ENCODE measurements around the gene SMTNL2.
A peak's percentile ranks its signal among the peaks of the same experiment; 100 is the strongest.

SMTNL2 gene

DNA sequence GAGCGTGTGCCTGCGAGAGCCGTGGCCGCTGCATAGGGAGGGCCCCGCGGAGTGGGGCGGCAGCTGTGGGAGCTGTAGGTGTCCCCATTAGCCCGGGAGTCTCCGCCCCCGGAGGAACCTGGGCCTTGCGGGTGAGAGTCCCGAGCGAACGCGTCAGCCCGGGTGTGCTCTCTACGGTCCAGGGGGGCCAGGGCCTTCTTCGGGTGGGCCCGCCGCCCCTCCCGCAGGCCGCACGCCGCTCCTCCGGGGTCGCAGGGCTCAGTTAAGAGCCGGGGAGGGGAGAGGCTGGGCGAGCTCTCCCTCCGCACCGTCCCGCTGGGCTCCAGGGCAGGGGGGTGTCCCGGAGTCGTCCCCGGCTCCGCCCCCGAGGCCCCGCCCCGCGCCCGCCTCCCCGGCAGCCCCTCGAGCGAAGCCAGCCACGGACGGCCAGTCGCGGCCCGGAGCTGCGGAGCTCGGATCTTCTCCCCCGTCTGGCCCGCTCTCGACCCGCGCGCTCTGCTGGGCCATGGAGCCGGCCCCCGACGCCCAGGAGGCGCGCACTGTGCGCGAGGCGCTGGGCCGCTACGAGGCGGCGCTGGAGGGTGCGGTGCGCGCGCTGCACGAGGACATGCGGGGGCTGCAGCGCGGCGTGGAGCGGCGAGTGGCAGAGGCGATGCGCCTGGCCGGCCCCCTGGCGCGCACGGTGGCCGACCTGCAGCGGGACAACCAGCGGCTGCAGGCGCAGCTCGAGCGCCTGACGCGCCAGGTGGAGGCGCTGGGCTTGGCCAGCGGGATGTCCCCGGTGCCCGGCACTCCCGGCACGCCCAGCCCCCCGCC lies at the start of gene SMTNL2:
TSS of gene SMTNL2 (plus strand) at position 429 of the 816 bp plus-strand sequence. CDS start at position 506, 77 bp downstream.
- DNase-seq (peak; percentile 40), ATAC-seq (peak; percentile 7)

DNA sequence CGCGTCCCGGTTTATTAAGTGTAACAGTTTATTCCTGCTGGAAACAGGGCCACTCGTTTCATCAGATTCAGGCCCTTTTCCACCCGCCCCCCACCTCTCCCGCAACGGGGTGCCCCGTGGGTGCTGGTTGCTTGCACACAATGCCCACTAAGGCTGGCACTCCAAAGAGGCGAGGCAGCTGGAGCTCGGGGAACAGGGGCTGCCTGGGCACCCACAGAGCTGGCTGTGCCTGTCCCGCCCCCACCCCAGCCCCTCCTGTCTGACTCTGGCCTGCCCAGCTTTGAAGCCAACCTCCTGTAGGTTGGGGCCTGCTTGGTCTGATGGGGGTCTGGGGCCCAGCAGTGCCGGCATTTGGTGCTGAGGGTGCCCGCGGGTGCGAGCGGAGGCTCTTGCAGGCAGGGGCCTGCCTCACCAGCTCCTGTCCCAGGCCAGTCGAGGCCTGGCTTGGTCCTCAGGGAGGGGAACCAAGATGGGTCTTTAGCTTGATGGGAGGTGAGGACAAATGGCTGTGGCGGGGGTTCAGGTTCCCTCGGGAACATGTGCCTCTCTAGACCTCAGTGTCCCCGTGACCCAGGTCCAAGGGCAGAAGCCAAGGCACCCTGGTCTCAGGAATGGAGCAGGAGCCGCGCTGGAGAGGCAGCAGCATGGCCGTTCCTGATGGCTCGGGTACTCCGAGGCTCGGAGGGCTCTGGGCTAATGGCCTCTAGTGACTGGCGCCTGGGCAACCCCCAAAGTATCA lies 49.2 kb upstream of the SMTNL2 start:
- ATAC-seq (no peak), DNase-seq (no peak)

- DNase-seq (no peak), ATAC-seq (no peak)
These were observed 48.6 kb upstream of the SMTNL2 start for GRCh38 chr17:4535667-4536258.

DNA sequence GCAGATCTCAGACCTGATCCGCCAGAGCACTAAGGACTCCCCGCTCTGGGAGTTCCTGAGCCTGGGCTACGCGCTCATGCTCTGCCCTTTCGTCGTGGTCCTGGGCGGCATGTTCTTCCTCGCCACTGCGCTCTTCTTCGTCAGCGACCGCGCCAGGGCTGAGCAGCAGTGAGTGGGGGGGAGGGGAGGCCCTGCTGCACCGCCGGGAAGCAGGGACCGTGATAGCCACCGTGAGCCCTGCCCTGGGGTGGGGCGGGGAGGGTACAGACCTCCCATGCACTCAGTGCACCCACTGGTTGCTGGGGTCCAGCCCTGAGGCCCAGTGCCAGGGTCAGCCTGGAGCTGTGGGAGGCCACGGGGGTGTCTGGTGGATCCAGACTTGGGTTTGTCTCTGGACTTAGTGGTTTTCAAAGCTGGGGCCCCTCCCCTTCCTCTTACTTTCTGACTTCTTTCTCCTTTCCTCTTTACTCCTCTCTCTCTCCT lies 48.0 kb upstream of the SMTNL2 start:
- DNase-seq, result no peak
- ATAC-seq, result no peak

DNA sequence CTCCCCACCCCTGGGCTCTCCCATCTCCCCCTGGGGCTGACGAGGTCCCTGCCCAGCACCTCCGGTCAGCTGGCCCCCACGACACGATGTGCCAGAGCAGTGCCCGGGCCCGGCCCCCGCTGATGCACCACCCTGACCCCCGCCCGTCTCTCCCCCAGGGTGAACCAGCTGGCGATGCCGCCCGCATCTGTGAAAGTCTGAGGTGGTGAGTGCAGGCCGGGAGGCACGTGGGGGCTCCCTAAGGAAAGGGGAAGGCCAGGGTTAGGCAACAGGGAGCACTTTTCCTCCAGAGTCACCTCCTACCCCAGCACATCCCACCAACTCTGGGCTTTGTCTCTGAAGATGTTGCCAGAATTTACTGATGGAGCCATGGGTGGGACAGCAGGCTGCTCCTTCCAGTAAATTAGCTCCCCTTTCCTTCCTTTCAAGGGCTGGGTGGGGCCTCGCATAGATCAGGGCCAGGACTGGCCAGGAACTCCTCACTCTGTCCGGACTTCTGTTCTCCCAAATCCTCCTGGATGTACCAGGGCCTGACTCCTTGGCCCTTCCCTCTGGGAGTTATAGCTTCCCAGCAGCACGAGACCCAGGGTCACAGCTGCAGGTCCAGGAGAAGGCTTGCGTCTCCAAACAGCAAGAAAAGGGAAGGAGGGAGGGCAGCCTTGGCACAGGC lies 47.5 kb upstream of the SMTNL2 start:
- ATAC-seq (no peak), DNase-seq (no peak)

DNA sequence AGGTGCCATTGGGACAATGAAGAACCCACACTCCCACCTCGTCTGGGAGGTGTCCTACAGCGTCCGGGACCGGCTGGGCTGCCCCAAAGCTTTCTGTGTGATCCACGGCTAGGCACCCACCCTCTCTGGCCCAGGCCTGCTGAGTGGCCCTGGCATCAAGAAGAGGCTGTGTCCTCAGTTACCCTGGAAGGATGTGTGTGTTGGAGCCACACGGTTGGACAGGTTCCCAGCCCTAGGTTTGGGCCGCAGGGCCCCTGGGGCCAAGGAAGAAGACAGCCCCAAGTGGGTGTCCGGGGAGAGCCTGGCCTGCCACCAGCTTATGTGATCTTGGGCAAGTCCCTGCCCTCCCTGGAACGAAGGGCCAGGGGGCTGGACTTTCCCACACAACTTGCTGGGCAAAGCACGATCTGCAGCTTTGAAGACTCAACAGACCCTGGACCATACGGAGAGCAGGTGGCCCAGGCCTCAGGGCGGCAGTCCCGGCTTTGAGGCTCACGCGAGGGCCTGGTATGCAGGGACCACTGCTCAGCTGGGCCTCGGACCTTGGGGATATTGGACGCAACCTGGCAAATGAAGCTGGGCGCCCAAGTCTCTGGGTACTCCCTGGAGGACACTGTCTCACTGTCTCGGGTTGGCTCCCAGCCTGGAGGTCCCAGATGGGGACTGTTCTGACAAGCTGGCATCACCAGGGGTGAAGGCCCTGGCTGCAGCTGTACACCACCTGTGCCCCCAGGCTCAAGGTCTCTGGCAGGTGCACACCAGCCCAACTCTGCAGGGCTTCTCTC lies 46.7 kb upstream of the SMTNL2 start:
- no peak for ATAC-seq

GRCh38 chr17:4538236-4539002 lies 45.9 kb upstream of the SMTNL2 start:
- ATAC-seq (no peak), DNase-seq (no peak)

More for the DNA sequence above, 46.7 kb upstream of the SMTNL2 start:
- DNase-seq, result no peak

GRCh38 chr17:4539025-4539424 lies 45.3 kb upstream of the SMTNL2 start:
- no peak for ATAC-seq
- DNase-seq, result no peak

- ATAC-seq (no peak), DNase-seq (no peak)
These were observed 44.6 kb upstream of the SMTNL2 start for GRCh38 chr17:4539576-4540223.

- DNase-seq (no peak), ATAC-seq (no peak)
These were observed 44.1 kb upstream of the SMTNL2 start for GRCh38 chr17:4540224-4540651.

DNA sequence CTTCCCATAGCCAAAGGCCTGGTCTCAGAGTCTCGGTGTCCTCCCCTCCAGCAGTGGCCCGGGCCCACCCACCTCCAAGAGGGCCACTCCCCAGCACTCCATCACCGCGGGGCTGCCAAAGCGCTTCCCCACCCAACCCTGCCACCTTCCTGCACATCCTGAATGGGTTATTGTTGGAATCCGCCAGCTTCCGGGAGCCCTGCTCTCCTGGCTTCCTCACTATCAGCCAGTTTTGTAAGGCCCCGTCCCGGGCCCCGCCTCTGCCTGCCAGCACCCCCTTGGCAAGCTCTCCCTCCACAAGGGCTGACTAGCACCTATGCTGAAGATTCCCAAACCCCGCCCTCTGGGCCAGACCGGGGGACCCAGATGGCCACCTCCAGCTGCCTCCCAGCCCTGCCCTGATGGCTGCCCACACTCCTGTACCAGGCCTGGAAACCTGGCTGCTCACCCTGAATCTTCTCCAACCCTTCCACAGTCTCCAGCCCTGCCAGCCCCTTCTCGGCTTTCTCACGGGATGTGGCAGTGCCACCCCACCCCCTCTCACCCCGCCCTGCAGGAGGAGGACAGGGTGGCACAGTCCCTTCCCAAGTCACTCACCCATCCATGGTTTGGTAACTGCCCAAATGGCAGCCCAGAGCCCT lies 43.5 kb upstream of the SMTNL2 start:
- DNase-seq (no peak), ATAC-seq (no peak)

GRCh38 chr17:4541328-4542002 lies 42.9 kb upstream of the SMTNL2 start:
- ATAC-seq (no peak), DNase-seq (no peak)

- no peak for ATAC-seq
- no peak for DNase-seq
These were observed 42.2 kb upstream of the SMTNL2 start for GRCh38 chr17:4542003-4542725.

DNA sequence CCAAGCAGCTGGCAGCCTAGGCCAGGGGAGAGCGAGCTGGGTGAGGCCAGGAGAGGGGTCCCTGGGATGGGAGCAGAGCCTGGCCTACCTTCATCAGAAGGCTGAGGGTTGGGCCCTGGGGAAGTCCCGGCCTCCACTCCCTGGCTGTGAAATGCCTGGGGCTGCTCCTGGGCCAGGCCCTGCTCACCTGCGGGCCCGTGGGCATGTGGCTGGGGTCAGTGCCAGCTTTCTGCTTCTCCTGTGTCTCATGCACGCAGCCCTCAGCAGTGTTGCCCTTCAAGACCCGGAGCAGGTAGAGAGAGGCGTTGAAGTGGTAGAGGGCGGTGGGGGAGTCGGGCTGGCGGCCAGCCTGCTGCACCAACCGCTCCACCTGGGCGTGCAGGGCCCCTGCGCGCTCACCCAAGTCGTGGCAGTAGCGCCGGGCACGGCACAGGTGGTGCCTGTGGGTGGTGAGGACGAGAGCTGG lies 41.6 kb upstream of the SMTNL2 start:
- ATAC-seq (no peak), DNase-seq (no peak)

GRCh38 chr17:4543557-4544026 lies 40.7 kb upstream of the SMTNL2 start:
- DNase-seq (no peak), ATAC-seq (no peak)

- no peak for ATAC-seq
These were observed 40.0 kb upstream of the SMTNL2 start for GRCh38 chr17:4544135-4544950.

DNA sequence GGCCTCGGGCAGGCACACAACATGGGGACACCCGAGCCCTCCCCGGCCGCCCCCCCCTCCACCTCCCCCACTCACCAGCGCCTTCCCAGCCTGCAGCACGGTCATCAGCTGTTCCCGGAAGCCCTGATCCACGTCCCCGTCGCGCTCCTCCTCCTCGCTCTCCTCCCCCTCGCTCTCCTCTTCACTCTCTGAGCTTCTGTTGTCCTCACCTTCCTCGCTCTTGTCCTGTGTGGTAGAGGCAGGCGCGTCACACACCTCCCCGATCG lies 39.4 kb upstream of the SMTNL2 start:
- DNase-seq, result no peak
- no peak for ATAC-seq

More at GRCh38 chr17:4544135-4544950, 40.0 kb upstream of the SMTNL2 start:
- no peak for DNase-seq

Measured in stimulated activated naive CD8-positive, alpha-beta T cell treated with anti-CD3 and anti-CD28 coated beads, Interleukin-15, Interleukin-2, amounts not matched to agents 100 U/mL and 50 U/mL, for 24 hours (primary cell).